Stimulated activated naive CD8-positive, alpha-beta T cell treated with anti-CD3 and anti-CD28 coated beads, Interleukin-15, Interleukin-2, amounts not matched to agents 100 U/mL and 50 U/mL, for 24 hours (primary cell): ENCODE results near the gene SLC7A9.

Source experiments
- ATAC-seq: fragments of 150-1000 bp; cut with Tn5 transposase; one replicate; pipeline ENCODE4 v1.10.0; 2021
- DNase-seq: peaks from one replicate; pipeline ENCODE4 v3.0.0; 2021

The SLC7A9 gene

GRCh38 chr19:32869369-32869965 is at the start of gene SLC7A9:
Gene SLC7A9, minus strand, starts transcription at chr19:32869767. Its CDS starts 1,233 bp downstream, at chr19:32868534.
- DNase-seq = no peak
- ATAC-seq = no peak

GRCh38 chr19:32919365-32919764 is 49.8 kb upstream of the SLC7A9 start:
- DNase-seq (no peak), ATAC-seq (no peak)

- DNase-seq (no peak), ATAC-seq (no peak)
Observed at GRCh38 chr19:32917616-32917996, 48.0 kb upstream of the SLC7A9 start.

- ATAC-seq (no peak), DNase-seq (no peak)
Observed at GRCh38 chr19:32916969-32917615, 47.5 kb upstream of the SLC7A9 start.

GRCh38 chr19:32914879-32915660 is 45.5 kb upstream of the SLC7A9 start:
- ATAC-seq (no peak), DNase-seq (no peak)

- ATAC-seq (no peak), DNase-seq (no peak)
Observed at GRCh38 chr19:32911467-32911866, 41.9 kb upstream of the SLC7A9 start.

GRCh38 chr19:32910874-32911273 is 41.3 kb upstream of the SLC7A9 start:
- DNase-seq (no peak), ATAC-seq (no peak)

GRCh38 chr19:32910094-32910493 is 40.5 kb upstream of the SLC7A9 start:
- DNase-seq (no peak), ATAC-seq (no peak)

GRCh38 chr19:32909257-32909656 is 39.7 kb upstream of the SLC7A9 start:
- ATAC-seq (no peak), DNase-seq (no peak)

GRCh38 chr19:32908641-32909190 is 39.1 kb upstream of the SLC7A9 start:
- ATAC-seq (no peak), DNase-seq (no peak)

- ATAC-seq (no peak), DNase-seq (no peak)
Observed at GRCh38 chr19:32902448-32902847, 32.9 kb upstream of the SLC7A9 start.

GRCh38 chr19:32901504-32902161 is 32.1 kb upstream of the SLC7A9 start:
- DNase-seq = no peak
- ATAC-seq = no peak

GRCh38 chr19:32896516-32897214 is 27.1 kb upstream of the SLC7A9 start:
- ATAC-seq = no peak
- no peak for DNase-seq

GRCh38 chr19:32895384-32895783 is 25.8 kb upstream of the SLC7A9 start:
- DNase-seq = no peak
- ATAC-seq = peak; percentile 52

- ATAC-seq (no peak), DNase-seq (no peak)
Observed at GRCh38 chr19:32891609-32892008, 22.0 kb upstream of the SLC7A9 start.

GRCh38 chr19:32890841-32891240 is 21.3 kb upstream of the SLC7A9 start:
- DNase-seq (no peak), ATAC-seq (no peak)

- no peak for DNase-seq
Observed at GRCh38 chr19:32890326-32890725, 20.8 kb upstream of the SLC7A9 start.

GRCh38 chr19:32889137-32889934 is 19.8 kb upstream of the SLC7A9 start:
- no peak for DNase-seq
- no peak for ATAC-seq

More at GRCh38 chr19:32890326-32890725, 20.8 kb upstream of the SLC7A9 start:
- no peak for ATAC-seq

GRCh38 chr19:32887572-32888215 is 18.1 kb upstream of the SLC7A9 start:
- DNase-seq (no peak), ATAC-seq (no peak)

GRCh38 chr19:32886241-32886640 is 16.7 kb upstream of the SLC7A9 start:
- no peak for DNase-seq
- ATAC-seq = no peak
